Calu3 (cell line): ENCODE data around the gene GLOD4. TPM values are rescaled to one million over a fixed set of nuclear protein-coding genes. Genes with fewer than 3 reads are reported as not detected.

Experiments
- BruUV-seq: library from RNA; stranded (reverse); fragments of 400-500 nt; replicated peaks from 2 replicates; lab custom pipeline; 2021; lab: Mats Ljungman, UMichigan
- CTCF ChIA-PET: fragments of 300-600 bp; sonication (Branson Sonifier 250); formaldehyde crosslinking; loops from one replicate; lab custom pipeline; 2022; ENCODE audit warnings: antibody characterized with exemption; lab: Charles Lee
- DNase-seq: peaks from one replicate; pipeline ENCODE4 v3.0.0; 2022
- H3K27ac Mint-ChIP-seq: one replicate; pipeline ENCODE4 v1.8.0; 2022; ENCODE audit warnings: mixed read lengths; ENCODE audit not compliant: unreplicated experiment
- H3K27me3 Mint-ChIP-seq: one replicate; pipeline ENCODE4 v1.8.0; 2022; ENCODE audit warnings: mixed read lengths; ENCODE audit not compliant: unreplicated experiment
- H3K36me3 Mint-ChIP-seq: one replicate; pipeline ENCODE4 v1.8.0; 2022; ENCODE audit warnings: mild to moderate bottlenecking, moderate library complexity, mixed read lengths; ENCODE audit not compliant: insufficient read depth, unreplicated experiment
- H3K4me1 Mint-ChIP-seq: one replicate; pipeline ENCODE4 v1.8.0; 2022; ENCODE audit warnings: mild to moderate bottlenecking, low read depth, mixed read lengths; ENCODE audit not compliant: unreplicated experiment
- H3K4me3 Mint-ChIP-seq: one replicate; pipeline ENCODE4 v1.8.0; 2022; ENCODE audit warnings: mild to moderate bottlenecking, low read depth, moderate library complexity, mixed read lengths; ENCODE audit not compliant: unreplicated experiment
- H3K9me3 Mint-ChIP-seq: one replicate; pipeline ENCODE4 v1.8.0; 2022; ENCODE audit warnings: low read depth, mixed read lengths; ENCODE audit not compliant: unreplicated experiment
- CTCF ChIP-seq: fragments of 200-600 bp; IDR thresholded peaks from one replicate; pipeline ENCODE4 v1.8.0; 2022; ENCODE audit warnings: antibody characterized with exemption; ENCODE audit not compliant: unreplicated experiment
- intact Hi-C: fragments of 100-400 bp; cut with micrococcal nuclease; formaldehyde crosslinking; loops from one replicate; pipeline ENCODE4 v1.10.0; 2022; ENCODE audit not compliant: unreplicated experiment
- total RNA-seq: library from RNA; stranded (reverse); gene quantifications from 2 replicates; pipeline ENCODE4 v1.2.3, GENCODE V29; 2022

The GLOD4 gene
- total RNA-seq, 1 experiment from 2014 or later = 56.9 TPM

- BruUV-seq = no TSS peak
- no peak for TF ChIP-seq CTCF
- peaks cover 35% of the 10 kb centered on the region for H3K36me3 Mint-ChIP-seq
- H3K27me3 Mint-ChIP-seq = no peaks in the 10 kb centered on the region
- H3K4me1 Mint-ChIP-seq = no peaks in the 10 kb centered on the region
- H3K27ac Mint-ChIP-seq = no peak overlapping the region
- H3K9me3 Mint-ChIP-seq = no peaks in the 10 kb centered on the region
- no peak overlapping the region for H3K4me3 Mint-ChIP-seq
- DNase-seq = no peak
- intact Hi-C loops = no loop called here
- CTCF ChIA-PET = no interaction called here
Measured at GRCh38 chr17:774313-774584, 7.8 kb downstream of the GLOD4 start.

- Mint-ChIP-seq H3K4me1 (no peaks in the 10 kb centered on the region), H3K27ac (no peak overlapping the region), H3K9me3 (no peaks in the 10 kb centered on the region), H3K36me3 (peaks cover 35% of the 10 kb centered on the region), H3K27me3 (no peaks in the 10 kb centered on the region), H3K4me3 (no peak overlapping the region)
- no peak for DNase-seq
- TF ChIP-seq CTCF = no peak
- intact Hi-C loops = no loop called here
- CTCF ChIA-PET = no interaction called here
- no TSS peak for BruUV-seq
Measured at GRCh38 chr17:773467-774312, 8.4 kb downstream of the GLOD4 start.

GRCh38 chr17:773016-773415 lies 9.1 kb downstream of the GLOD4 start:
- no TSS peak for BruUV-seq

GRCh38 chr17:767076-767475 lies 15.0 kb downstream of the GLOD4 start:
- no peak for TF ChIP-seq CTCF
- H3K9me3 Mint-ChIP-seq = no peaks in the 10 kb centered on the region

More at GRCh38 chr17:773016-773415, 9.1 kb downstream of the GLOD4 start:
- Mint-ChIP-seq H3K4me1 (no peaks in the 10 kb centered on the region), H3K36me3 (peaks cover 40% of the 10 kb centered on the region), H3K27me3 (no peaks in the 10 kb centered on the region), H3K9me3 (no peaks in the 10 kb centered on the region), H3K4me3 (no peak overlapping the region), H3K27ac (no peak overlapping the region)
- CTCF ChIA-PET = no interaction called here
- TF ChIP-seq CTCF = no peak
- DNase-seq = no peak
- intact Hi-C loops = no loop called here

More at GRCh38 chr17:767076-767475, 15.0 kb downstream of the GLOD4 start:
- Mint-ChIP-seq H3K4me1 (no peaks in the 10 kb centered on the region), H3K27ac (no peak overlapping the region), H3K27me3 (no peaks in the 10 kb centered on the region), H3K36me3 (peaks cover 28% of the 10 kb centered on the region), H3K4me3 (no peak overlapping the region)
- CTCF ChIA-PET = interaction anchor here (0.9 kb wide), 1 partner anchor 12 kb away, joined by 3 read pairs; no protein-coding TSS in a partner anchor
- no TSS peak for BruUV-seq
- intact Hi-C loops = no loop called here
- DNase-seq = no peak
